Hematopoietic multipotent progenitor cell treated with erythropoietin and hydrocortisone succinate and interleukin-3 and kit ligand, for 17 days (in vitro differentiated cells): ENCODE results near the gene WIPF1.

Source experiments
- DNase-seq: peaks from one replicate; pipeline ENCODE4 v3.0.0-alpha.2; 2015; ENCODE audit warnings: low spot score

The WIPF1 gene

GRCh38 chr2:174621323-174621722 lies 23.7 kb upstream of the WIPF1 start:
- no peak for DNase-seq

DNA sequence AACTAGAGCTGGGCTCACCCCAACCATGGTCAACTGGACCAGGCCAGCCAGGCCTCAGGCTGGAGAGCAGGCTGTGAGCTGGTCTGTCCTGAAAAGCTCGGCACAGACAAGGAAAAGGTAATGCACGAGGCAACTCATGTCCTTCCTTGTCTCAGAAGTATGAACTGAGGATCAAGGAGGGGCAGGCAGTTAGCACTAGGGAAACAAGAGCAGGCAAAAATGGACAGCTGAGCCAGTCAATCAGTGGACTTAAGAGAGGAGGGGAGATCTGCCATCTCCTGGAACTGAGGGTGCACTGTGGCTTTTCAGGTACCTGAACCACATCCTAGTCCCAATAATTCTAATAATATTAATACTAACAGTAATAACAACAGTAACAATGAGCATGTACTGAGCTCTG lies 20.6 kb upstream of the WIPF1 start:
- no peak for DNase-seq

GRCh38 chr2:174617718-174618117 lies 20.1 kb upstream of the WIPF1 start:
- DNase-seq: no peak

DNA sequence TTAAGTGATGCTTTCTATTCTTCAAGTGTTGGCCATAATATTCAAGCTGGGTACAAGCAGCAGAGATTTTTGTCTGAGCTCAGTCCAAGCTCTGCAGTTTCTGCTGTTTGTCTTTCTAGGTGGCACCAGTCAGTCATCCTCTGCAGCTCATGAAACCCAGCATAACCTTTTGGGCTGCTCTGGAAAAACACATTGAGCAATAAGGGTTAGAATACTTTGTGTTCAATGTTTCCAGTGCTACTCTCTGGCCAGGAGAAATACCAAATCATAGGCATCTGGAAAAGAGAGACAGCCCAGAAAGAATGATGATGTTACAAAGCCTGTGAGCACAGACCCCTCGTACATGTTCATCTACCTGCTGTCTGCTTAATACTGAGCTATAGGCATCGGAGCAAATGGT lies 19.5 kb upstream of the WIPF1 start:
- DNase-seq: no peak

GRCh38 chr2:174615871-174616436 lies 18.4 kb upstream of the WIPF1 start:
- DNase-seq: no peak

- DNase-seq: no peak
Measured at GRCh38 chr2:174614261-174614660, 16.7 kb upstream of the WIPF1 start.

DNA sequence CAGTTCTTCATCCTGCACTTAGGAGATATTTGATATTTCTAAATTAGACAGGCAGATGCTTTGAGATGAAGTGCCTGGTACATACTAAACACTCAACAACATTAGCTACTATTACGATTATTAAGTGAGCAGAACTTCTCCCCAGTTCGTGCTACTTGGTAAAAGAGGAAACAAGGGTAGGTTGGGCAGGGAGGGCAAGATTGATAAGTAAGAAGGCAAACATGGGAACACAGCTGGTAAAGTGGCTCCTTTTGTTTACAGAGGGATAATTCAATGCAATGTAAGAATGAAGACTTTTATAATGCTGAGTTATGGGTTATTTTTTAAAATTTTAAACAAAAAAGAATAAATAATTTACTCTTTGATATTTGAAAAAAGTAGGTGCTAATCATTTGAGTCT lies 15.9 kb upstream of the WIPF1 start:
- DNase-seq: no peak

DNA sequence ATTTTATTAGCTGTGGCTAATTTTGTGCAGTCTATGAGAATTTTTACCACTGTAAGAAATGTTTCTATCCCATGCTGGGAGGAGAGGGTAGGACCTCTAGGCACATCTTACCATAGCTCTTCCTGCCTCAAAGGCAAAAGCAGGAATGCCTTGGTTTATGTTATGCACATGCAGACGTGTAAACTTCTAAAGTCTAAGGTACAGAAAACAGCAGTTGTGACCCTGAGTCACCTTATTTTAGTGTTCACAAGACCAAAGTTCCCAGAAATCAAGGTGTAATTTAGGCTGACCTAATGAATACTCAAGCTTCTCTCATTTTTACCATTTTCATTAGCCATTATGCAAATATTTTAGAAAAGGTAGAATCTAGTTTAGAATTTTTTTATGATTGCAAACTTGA lies 15.4 kb upstream of the WIPF1 start:
- no peak for DNase-seq

GRCh38 chr2:174611854-174612253 lies 14.2 kb upstream of the WIPF1 start:
- DNase-seq: no peak

DNA sequence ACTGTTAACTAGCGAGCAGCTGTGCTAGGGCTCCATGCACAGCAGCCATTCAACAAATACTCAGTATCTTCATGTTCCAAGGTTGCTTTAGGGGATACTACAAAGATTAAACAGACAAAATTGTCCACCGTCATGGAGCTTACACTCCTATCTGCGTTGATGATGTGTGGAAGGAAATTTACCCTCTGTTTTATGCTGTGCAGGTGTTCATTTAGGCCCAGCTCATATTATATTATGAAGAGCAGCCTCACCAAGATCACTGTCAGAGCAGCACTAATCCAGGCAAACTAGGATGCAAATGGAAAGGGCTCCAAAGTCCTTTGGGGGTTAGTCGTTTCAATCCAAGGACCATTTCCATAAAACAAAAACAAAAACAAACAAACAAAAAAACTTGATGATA lies 13.4 kb upstream of the WIPF1 start:
- no peak for DNase-seq

- DNase-seq: no peak
Measured at GRCh38 chr2:174610243-174610995, 12.8 kb upstream of the WIPF1 start.

DNA sequence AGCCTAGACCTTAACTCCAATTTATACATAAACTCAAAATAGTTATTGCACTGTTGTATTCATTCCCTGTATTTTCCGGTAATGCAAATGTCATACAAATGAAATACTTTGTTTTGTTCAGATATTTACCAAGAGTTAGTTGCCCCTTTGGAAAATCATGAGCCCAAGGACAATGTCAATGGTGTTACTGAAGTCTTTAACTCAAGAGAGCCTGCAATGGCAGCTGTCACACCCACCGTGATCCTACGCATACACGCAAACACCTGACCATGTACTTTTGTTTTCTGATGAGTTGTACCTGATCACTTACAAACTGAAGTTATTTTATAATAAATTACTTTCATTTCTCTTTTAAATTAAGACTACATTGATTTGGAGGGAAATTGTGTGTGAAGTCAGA lies 11.7 kb upstream of the WIPF1 start:
- DNase-seq: no peak

- DNase-seq: no peak
Measured at GRCh38 chr2:174608866-174609214, 11.2 kb upstream of the WIPF1 start.

GRCh38 chr2:174607989-174608865 lies 10.6 kb upstream of the WIPF1 start:
- no peak for DNase-seq

GRCh38 chr2:174607584-174607983 lies 10.0 kb upstream of the WIPF1 start:
- DNase-seq: no peak

GRCh38 chr2:174606336-174606735 lies 8.7 kb upstream of the WIPF1 start:
- DNase-seq: no peak

- DNase-seq: no peak
Measured at GRCh38 chr2:174605687-174606086, 8.1 kb upstream of the WIPF1 start.

GRCh38 chr2:174603280-174603679 lies 5.7 kb upstream of the WIPF1 start:
- DNase-seq: peak; percentile 45

DNA sequence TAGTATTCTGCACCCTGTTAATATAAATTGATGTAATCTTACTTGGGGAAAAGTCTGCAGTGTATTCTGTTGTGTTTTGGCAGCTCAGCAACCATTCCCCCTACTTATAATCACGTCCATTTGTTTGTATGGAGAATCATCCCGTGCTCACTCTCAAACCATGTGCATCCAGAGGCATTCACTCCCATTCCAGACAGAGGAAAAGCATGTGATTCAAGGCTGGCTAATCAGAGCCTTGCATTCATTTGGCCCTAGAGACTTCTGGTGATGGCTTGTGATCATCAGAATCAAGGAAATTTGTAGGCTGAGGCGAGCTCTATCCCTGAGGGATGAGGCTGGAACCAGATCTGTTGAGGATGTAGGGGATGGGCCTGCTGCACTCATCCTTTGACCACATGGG lies 5.1 kb upstream of the WIPF1 start:
- no peak for DNase-seq

GRCh38 chr2:174600349-174600748 lies 2.7 kb upstream of the WIPF1 start:
- no peak for DNase-seq

DNA sequence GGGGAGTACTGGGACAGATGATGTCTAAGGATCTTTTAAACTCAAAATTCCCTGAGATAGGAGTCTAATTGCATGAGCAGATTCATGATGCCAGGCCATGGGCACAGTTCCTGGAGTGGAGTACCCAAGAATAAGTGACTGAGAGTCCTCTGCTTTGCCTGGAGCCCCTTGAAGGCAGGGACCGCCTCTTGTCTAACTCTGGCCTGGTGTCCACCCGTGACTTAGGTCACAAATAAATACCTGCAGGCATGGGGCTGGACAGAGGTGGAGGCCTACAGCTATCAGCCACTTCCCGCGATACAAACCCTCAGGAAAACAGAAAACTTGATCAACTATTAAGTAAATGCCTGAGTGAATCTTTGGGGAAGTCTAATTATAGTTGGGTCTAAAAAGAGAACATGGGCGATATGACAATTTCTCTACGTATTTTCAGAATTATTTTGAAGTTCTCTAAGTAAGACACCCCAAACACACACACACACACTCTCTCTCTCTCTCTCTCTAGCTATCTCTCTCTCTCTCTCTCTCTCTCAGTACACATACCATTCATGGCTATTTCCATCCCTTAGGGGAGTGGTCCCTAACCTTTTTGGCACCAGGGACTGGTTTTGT lies 1.8 kb upstream of the WIPF1 start:
- no peak for DNase-seq

- no peak for DNase-seq
Measured at GRCh38 chr2:174597009-174597344, 627 bp downstream of the WIPF1 start.

GRCh38 chr2:174595891-174596397 lies 1.7 kb downstream of the WIPF1 start:
- DNase-seq: peak; percentile 8
